Astrocyte of the cerebellum (primary cell): ENCODE measurements around the gene PHKA2.

Source experiments
- DNase-seq: peaks from one replicate; pipeline ENCODE4 v3.0.0-alpha.2; 2011; ENCODE audit warnings: low read depth
- H3K4me3 ChIP-seq: 2 replicates; pipeline ENCODE4 v1.5.1; 2011; ENCODE audit warnings: mild to moderate bottlenecking, low read depth, low read length, moderate library complexity
- in situ Hi-C: cut with HindIII; loops from 2 replicates; pipeline ENCODE4 v1.10.0; 2017; ENCODE audit warnings: low sequenced_read_pairs
- TF ChIP-seq, protein P1 (sequence below): IDR thresholded peaks from 2 replicates; pipeline ENCODE4 v1.5.1; 2012; ENCODE audit warnings: low read length, low read depth, moderate library complexity, mild to moderate bottlenecking; ENCODE audit errors: missing control alignments

Gene PHKA2

DNA sequence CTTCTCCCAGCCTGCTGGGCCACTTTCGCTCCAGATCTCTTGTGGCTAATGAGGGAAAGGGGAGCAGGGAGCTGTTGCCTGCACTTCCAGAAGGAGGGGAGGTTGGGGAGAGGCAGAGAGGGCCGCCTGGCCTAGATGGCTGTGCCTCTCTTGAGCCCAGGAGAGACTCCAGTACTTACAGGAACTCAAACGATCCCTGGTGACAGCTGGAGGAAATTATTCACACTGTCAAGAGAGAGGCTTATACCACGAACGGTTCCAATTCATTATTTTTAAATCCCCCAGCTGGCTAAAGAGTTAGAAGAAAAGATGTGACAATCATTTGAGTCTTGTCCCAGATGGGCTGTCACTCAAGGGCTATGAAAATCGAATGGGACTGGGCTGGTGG is 96.1 kb downstream of the PHKA2 start:
- DNase-seq: no peak
- in situ Hi-C loops: no loop called here
- H3K4me3 ChIP-seq: no peak overlapping the region
- TF ChIP-seq, protein P1, sequence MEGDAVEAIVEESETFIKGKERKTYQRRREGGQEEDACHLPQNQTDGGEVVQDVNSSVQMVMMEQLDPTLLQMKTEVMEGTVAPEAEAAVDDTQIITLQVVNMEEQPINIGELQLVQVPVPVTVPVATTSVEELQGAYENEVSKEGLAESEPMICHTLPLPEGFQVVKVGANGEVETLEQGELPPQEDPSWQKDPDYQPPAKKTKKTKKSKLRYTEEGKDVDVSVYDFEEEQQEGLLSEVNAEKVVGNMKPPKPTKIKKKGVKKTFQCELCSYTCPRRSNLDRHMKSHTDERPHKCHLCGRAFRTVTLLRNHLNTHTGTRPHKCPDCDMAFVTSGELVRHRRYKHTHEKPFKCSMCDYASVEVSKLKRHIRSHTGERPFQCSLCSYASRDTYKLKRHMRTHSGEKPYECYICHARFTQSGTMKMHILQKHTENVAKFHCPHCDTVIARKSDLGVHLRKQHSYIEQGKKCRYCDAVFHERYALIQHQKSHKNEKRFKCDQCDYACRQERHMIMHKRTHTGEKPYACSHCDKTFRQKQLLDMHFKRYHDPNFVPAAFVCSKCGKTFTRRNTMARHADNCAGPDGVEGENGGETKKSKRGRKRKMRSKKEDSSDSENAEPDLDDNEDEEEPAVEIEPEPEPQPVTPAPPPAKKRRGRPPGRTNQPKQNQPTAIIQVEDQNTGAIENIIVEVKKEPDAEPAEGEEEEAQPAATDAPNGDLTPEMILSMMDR: no peak

DNA sequence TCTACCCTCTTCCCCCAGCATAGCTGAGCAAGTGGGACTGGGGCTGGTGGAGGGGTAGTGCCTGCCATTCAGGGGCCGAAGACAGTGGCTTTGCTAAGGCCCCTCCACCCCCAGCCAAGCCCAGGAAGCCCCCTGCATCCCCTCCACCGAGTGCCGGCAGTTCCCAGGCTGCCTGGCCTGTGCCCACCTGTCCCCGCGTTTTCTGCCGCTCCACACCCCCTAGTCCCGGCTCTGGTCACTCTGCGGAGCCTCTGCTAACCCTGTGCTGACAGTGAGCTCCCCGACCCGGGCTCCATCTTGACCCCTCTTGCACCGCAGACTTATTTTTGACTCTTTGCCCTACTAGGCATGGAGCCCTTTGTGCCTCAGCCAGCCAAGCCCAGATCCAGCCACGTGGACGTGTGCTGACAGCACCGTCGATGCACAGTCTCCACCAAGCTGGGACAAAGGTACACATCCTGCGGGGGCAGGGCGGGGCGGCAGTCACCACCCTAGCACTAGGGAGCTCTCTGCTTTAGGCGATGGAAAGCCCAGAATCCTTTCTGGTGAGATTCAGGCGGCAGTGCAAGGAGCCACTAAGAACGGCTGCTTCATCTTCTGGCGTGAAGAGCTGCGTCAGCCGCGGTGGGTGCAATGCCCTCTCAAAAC is 96.6 kb downstream of the PHKA2 start:
- in situ Hi-C loops: no loop called here
- TF ChIP-seq, protein P1: no peak
- no peak overlapping the region for H3K4me3 ChIP-seq
- no peak for DNase-seq

GRCh38 chrX:18886344-18887161 is 97.4 kb downstream of the PHKA2 start:
- no peak overlapping the region for H3K4me3 ChIP-seq
- TF ChIP-seq, protein P1: peak; percentile 47
- DNase-seq: no peak
- in situ Hi-C loops: no loop called here

DNA sequence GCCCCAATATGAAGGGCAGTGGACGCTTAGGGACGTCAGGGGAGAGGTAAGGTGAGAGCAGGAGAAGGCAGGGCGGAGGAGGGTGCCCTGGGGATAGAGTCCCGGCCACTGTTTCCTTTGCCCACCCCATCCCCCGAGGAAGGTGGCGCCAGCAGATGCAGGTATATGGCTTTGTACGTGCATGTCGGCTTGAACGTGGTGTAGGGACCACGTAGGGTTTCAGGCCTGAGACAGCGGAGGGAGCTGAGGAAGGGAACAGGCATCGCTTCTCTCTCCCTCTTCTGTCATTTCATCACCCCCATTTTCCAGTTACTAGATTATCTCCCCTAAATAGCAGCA is 97.9 kb downstream of the PHKA2 start:
- H3K4me3 ChIP-seq: no peak overlapping the region
- DNase-seq: no peak

DNA sequence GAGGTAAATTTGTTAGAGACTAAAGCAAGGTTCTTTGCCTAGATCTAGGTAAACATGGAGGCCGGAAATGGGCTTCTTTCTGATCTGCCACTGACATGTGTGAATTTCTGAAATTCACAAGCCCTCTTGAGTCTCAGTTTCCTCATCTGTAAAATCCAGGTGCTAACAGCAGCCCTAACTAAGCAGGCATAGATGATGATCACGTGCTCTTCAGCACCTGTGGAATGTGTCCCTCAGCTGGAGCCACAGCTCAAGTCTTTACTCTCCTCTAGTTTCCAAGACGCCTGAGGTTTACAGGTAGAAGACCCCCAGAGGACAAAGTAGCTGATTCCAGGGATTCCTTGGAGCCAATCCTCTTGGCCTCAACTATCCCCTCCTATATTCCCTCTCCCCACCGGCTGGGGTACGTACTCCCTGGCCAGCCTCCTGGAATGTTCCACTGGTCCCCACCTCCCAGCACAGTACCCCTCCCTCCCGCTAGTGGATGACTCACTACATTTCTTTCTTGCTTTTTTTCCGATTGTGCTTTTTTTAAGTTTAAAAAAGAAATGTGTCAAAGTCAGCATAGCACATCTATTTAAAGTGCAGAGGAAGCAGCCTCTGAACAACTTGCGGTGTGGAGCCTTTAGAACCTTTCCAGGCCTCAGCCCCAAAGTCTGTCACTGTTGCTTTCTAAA is 98.4 kb downstream of the PHKA2 start:
- in situ Hi-C loops: no loop called here
- no peak for DNase-seq
- H3K4me3 ChIP-seq: no peak overlapping the region
- TF ChIP-seq, protein P1: no peak

More for the DNA sequence above, 97.9 kb downstream of the PHKA2 start:
- TF ChIP-seq, protein P1: no peak
- in situ Hi-C loops: no loop called here

GRCh38 chrX:18884916-18885315 is 99.0 kb downstream of the PHKA2 start:
- in situ Hi-C loops: no loop called here
- H3K4me3 ChIP-seq: no peak overlapping the region
- DNase-seq: no peak
- TF ChIP-seq, protein P1: no peak
